GM19463 (cell line): ENCODE measurements around the gene MED12L.
"Not testable (repeated sequence)": the region's sequence is repeated elsewhere in the genome, so short reads cannot be mapped to it uniquely, and the experiment has no call there.

Source experiments
- ATAC-seq: cut with Tn5 transposase; IDR thresholded peaks from one replicate; pipeline ENCODE4 v1.9.1; 2021; ENCODE audit warnings: mild to moderate bottlenecking, moderate library complexity; ENCODE audit not compliant: unreplicated experiment

MED12L gene

DNA sequence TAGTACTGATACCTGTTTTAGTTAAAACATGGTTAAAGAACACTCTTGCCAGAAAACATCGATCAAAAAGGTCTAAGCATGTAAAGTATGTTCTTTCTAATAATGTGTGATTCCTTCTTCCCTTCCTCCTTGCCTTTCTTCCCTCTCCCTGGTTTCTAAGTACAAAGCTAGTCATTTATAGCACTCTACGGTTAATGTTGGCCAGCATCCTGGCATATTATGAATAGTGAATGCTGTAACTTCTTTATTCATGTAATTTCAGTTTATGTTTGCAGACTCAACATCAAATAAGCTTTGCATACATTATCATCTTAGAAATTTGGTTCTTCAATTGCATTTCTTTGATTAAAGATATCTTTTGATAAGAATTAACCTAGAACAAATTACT lies 272.0 kb downstream of the MED12L start:
- ATAC-seq, result no peak

GRCh38 chr3:151362751-151363174 lies 277.3 kb downstream of the MED12L start:
- no peak for ATAC-seq

- peak; percentile 46 for ATAC-seq
Measured at GRCh38 chr3:151366993-151367392, 281.5 kb downstream of the MED12L start.

DNA sequence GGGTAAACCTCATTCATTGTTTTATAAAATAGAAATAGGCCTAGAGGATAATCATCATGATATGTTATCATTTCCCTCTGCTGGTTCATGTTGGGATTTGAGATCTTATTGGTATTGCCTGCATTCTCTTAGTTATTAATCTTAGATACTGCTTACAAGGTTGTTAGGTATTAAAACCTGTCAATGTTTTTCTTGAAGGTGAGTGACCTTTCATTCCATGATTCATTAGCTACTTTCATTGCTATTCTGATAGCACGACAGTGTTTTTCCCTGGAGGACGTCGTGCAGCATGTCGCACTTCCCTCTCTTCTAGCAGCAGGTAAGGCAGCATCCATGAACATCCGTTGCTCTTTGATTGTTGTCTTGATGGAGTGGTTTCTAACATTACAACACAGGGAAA lies 282.0 kb downstream of the MED12L start:
- ATAC-seq, result peak; percentile 42

GRCh38 chr3:151371526-151371925 lies 286.1 kb downstream of the MED12L start:
- no peak for ATAC-seq

GRCh38 chr3:151372063-151372820 lies 286.8 kb downstream of the MED12L start:
- ATAC-seq, result no peak

DNA sequence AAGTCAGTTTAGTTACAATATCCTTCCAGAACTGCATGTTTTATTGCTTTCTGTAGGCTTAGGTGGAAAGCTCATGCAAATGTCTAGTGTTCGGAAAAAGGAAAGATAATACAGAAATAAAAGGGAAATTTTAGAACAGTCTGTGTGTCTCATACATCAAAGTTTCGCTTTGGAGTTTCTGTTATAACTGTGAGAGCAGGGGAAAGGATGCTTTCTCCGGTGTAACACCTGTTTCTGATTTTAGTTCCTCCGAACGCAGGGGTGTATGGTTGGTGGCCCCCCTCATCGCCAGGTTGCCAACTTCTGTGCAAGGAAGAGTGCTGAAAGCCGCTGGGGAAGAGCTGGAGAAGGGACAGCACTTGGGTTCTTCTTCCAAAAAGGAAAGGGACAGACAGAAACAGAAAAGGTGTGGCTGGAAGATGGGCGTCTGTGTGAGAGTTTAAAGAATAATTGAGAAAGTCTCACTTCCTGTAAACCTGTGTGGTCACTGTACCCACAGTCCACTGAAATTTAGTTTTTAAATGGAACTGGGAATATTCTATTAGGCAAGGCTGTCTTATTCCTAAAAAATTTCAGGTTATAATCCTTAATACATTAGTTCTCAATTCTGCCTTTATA lies 292.4 kb downstream of the MED12L start:
- ATAC-seq, result peak; percentile 57

- ATAC-seq, result no peak
Measured at GRCh38 chr3:151379083-151379734, 293.7 kb downstream of the MED12L start.

DNA sequence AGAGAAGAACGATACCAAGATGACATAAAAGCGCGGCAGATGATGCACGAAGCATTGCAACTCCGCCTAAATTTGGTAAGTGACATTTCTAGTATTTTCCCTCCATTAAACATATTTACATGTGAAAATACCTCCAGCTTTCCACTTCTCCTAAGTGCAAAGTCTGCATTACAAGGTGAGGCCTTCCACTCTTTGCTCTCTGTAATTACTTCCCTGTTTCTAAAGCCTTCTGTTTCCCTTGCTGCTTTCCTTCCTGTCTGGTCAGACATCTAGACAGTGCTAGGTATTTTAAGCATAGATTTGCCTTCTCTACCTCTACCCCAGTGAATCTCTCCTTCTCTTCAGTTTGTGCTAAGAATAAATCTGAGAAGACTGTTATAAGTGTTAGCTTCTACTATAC lies 297.2 kb downstream of the MED12L start:
- ATAC-seq, result peak; percentile 32

DNA sequence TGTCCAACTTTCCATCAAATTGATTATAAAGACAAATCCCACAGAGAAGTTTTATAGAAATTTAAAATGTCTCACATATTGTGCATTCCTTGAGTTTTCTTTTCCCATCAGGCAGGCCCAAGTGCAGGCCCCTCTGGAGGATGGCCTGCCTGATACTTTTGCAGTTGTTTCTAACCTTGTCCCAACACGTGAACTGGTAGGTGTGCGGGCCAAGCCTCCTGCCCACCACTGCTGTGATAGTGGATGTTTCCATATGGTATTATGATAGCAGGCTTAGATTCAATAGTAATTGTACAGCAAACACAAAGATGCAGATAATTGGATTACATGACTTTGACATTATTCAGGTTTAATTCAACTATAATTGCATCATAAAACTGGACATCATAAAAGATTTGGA lies 297.6 kb downstream of the MED12L start:
- no peak for ATAC-seq

- peak; percentile 38 for ATAC-seq
Measured at GRCh38 chr3:151383956-151384355, 298.5 kb downstream of the MED12L start.

DNA sequence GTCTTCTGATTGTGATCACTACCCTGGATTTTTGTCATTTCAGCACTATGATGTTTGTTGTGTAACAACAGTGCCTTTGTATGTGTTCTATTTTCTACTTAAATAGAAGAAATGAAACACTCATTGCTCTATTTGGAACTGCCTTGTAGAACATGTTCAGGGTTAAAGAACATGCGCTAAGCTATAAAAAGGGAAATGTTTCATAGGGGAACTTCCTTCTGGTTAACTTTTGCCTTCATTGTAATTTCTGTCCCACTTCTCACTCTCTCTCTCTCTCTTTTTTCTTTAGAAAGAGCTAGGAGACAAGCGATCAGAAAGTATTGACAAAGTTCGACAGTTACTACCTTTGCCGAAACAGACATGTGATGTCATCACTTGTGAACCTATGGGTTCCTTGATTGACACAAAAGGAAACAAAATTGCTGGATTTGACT lies 299.3 kb downstream of the MED12L start, which contains the start of gene P2RY12:
P2RY12 (minus strand) TSS at position 13 of the 434 bp plus-strand sequence. CDS start 45,908 bp downstream, outside the sequence.
- ATAC-seq, result peak; percentile 43

DNA sequence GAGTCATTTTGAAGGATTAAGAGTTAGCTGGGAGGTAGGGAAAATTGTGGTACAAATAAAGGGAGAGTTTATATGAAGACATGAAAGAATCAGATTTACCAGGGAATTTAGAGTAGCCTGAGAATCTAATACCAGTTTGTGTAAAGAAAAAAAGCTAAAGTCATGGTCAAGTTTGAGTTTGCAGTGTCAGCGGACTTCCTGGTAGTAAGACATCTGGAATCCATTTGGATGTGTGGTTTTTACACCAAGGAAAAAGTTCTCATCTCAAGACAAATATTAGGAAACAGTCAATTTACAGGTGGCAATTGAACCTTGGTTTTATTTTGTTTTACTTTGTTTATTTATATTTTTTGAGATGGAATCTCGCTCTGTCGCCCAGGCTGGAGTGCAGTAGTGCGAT lies 300.6 kb downstream of the MED12L start:
- no peak for ATAC-seq

DNA sequence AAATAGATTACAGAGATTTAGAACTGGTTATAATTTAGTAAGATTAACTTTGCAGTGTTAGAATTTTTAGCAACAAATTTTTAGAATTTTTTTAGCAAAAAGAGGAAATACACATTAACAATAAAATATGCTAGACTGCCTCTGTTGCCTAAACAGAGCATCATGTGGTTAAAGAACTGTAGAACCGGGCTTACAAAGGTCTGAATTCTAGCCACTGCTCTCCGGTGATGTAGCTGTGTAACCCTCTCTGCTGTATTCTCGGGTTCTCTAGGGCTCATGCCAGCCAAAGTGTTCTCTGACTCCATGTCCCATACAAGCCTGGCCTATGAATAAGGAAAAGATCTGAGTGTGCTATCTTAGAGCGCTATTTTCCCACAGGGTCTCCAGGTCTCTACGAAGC lies 302.0 kb downstream of the MED12L start:
- ATAC-seq, result no peak

DNA sequence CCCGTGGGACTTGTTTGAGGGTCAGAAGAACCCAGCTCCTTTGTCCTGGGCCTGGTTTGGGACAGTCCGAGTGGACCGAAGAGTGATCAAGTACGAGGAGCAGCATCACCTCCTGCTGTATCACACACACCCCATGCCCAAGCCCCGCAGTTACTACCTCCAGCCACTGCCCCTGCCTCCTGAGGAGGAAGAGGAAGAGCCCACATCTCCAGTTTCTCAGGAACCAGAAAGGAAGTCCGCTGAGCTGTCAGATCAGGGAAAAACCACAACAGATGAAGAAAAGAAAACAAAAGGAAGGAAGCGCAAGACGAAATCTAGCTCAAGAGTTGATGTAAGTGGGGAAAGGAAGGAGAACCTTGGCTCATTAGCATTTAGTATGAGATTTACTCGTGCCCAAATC lies 302.4 kb downstream of the MED12L start:
- ATAC-seq, result no peak

DNA sequence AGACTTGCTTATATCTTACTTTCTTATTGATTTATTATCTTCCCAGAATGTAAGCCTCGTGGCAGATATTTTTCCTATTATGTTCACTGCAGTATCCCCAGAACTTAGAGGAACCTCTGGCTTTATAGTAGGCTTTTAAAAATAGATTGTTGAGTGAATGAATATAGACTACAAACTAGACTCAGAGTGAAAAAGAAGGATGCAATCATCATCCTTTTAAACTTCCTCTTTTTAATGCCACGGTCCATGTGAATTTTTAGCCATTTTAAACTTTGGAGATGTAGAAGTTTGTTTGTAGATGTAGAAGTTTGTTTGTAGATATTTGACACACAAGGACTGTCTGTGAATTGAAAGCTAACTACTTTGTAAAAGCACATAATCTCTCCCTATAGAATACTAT lies 306.3 kb downstream of the MED12L start:
- no peak for ATAC-seq

- ATAC-seq, result not testable (repeated sequence)
Measured at GRCh38 chr3:151392191-151392590, 306.7 kb downstream of the MED12L start.

- ATAC-seq, result no peak
Measured at GRCh38 chr3:151393146-151393830, 307.8 kb downstream of the MED12L start.

GRCh38 chr3:151393941-151394340 lies 308.5 kb downstream of the MED12L start:
- no peak for ATAC-seq

GRCh38 chr3:151394611-151395010 lies 309.1 kb downstream of the MED12L start:
- no peak for ATAC-seq

DNA sequence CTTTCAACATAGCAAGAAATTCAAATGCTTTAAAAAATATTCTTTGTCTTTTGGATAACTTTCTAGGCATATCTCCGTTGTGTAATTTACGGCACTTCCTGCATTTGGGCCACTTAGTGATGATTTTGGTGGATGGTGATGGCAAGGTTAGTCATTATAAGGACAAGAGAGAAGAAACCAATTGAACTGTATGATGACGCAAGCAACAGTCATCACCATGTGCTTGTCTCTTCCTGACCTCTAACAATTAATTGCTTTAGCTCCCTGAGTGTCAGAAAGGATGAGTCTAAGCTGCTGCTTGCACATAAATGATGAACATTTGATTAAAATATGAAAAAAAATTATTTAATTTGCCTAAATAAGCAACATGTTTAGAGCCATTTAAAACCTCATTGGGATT lies 310.3 kb downstream of the MED12L start:
- ATAC-seq, result no peak
